ENCODE data around the gene ECHDC3. TPM values are rescaled to one million over a fixed set of nuclear protein-coding genes. Genes with fewer than 3 reads are reported as not detected.

ECHDC3 gene
- total RNA-seq, 1 donor: 11.8 TPM

DNA sequence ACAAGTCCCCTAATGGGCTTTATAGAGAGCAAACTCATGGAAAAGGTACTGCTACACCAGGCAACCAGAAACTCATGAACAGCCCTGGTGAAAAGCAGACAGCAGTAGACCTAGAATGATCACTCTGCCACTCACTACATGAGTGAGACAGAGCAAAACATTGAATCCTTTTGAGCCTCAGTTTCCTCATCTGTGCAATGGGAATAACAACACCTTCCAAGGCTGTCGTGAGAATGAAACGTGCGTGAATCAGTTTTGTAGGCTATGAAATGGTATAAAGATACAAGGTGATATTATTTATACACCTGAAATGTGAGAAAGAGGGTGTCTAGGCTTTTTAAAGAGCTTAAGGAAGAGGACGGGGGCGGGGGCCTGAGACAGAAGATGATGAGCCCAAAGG lies 66.6 kb downstream of the ECHDC3 start:
- DNase-seq (ENCODE audit: low read depth in 2 of 3, low spot score in 2 of 3): no peak

GRCh38 chr10:11810313-11810766 lies 68.2 kb downstream of the ECHDC3 start:
- no peak for DNase-seq (ENCODE audit: low read depth in 2 of 3, low spot score in 2 of 3)

GRCh38 chr10:11810973-11811372 lies 68.8 kb downstream of the ECHDC3 start:
- DNase-seq (ENCODE audit: low read depth in 2 of 3, low spot score in 2 of 3): no peak

GRCh38 chr10:11813177-11813576 lies 71.0 kb downstream of the ECHDC3 start:
- no peak for DNase-seq (ENCODE audit: low read depth in 2 of 3, low spot score in 2 of 3)

Other genes with a start within 250 kb of the ECHDC3 start
- gene USP6NL, start 130.7 kb upstream of the ECHDC3 start, total RNA-seq: 18.9 TPM
- 16.2 TPM for gene PROSER2, start 81.0 kb downstream of the ECHDC3 start, total RNA-seq

Data from hematopoietic multipotent progenitor cell (in vitro differentiated cells).